Mesenchymal stem cell (in vitro differentiated cells and primary cell): ENCODE measurements around the gene SBNO2.
A peak's percentile ranks its signal among the peaks of the same experiment; 100 is the strongest.

Experiments
- DNase-seq: peaks from one replicate; pipeline ENCODE4 v3.0.0-alpha.2; 2013
- H2AFZ ChIP-seq: one replicate; pipeline ENCODE4 v1.6.1; 2013; ENCODE audit warnings: low read depth, mild to moderate bottlenecking, control low read depth, inconsistent platforms, low read length, moderate library complexity
- H2AK5ac ChIP-seq: 2 replicates; pipeline ENCODE4 v1.6.1; 2013; ENCODE audit warnings: low read length, moderate library complexity, mild to moderate bottlenecking, inconsistent platforms; ENCODE audit not compliant: severe bottlenecking
- H2BK120ac ChIP-seq: one replicate; pipeline ENCODE4 v1.6.1; 2013; ENCODE audit warnings: low read depth, mild to moderate bottlenecking, inconsistent platforms, low read length, moderate library complexity
- H2BK12ac ChIP-seq, 2 experiments: one replicate each; pipeline ENCODE4 v1.6.1; 2013; ENCODE audit warnings: inconsistent platforms in 2 of 2, low read length in 2 of 2, mild to moderate bottlenecking in 2 of 2, moderate library complexity in 2 of 2, control low read depth in 1 of 2
- H2BK15ac ChIP-seq: one replicate; pipeline ENCODE4 v1.6.1; 2013; ENCODE audit warnings: mild to moderate bottlenecking, low read depth, inconsistent platforms; ENCODE audit not compliant: poor library complexity, severe bottlenecking
- H2BK5ac ChIP-seq: 2 replicates; pipeline ENCODE4 v1.6.1; 2013; ENCODE audit warnings: low read depth, mild to moderate bottlenecking, low read length, control low read depth, inconsistent platforms; ENCODE audit not compliant: poor library complexity, severe bottlenecking
- H3K14ac ChIP-seq, 2 experiments: one replicate each; pipeline ENCODE4 v1.6.1; 2013; ENCODE audit warnings: inconsistent platforms in 2 of 2, low read length in 2 of 2, control low read depth in 1 of 2, mild to moderate bottlenecking in 1 of 2, moderate library complexity in 1 of 2
- H3K18ac ChIP-seq, 2 experiments: one replicate each; pipeline ENCODE4 v1.6.1; 2013; ENCODE audit warnings: inconsistent platforms in 2 of 2, low read length in 2 of 2, control low read depth in 1 of 2, low read depth in 1 of 2, mild to moderate bottlenecking in 1 of 2
- H3K23ac ChIP-seq, 2 experiments: one replicate each; pipeline ENCODE4 v1.6.1; 2013; ENCODE audit warnings: inconsistent platforms in 2 of 2, low read length in 2 of 2, mild to moderate bottlenecking in 2 of 2, moderate library complexity in 2 of 2, control low read depth in 1 of 2
- H3K27ac ChIP-seq: 2 replicates; pipeline ENCODE4 v1.5.1; 2013; ENCODE audit warnings: mild to moderate bottlenecking, moderate library complexity, low read length, control low read depth, inconsistent platforms; ENCODE audit not compliant: poor library complexity, severe bottlenecking
- H3K27me3 ChIP-seq, 2 experiments: 2 replicates each; pipeline versions ENCODE4 v1.6.1 to v1.7.0; 2013; ENCODE audit warnings: low read length in 2 of 2, mild to moderate bottlenecking in 2 of 2, moderate library complexity in 2 of 2, control low read depth in 1 of 2, inconsistent platforms in 1 of 2; ENCODE audit not compliant: control insufficient read depth in 1 of 2, insufficient read depth in 1 of 2
- H3K36me3 ChIP-seq, 2 experiments: 2 replicates each; pipeline versions ENCODE4 v1.6.1 to v1.7.0; 2013; ENCODE audit warnings: low read length in 2 of 2, control low read depth in 1 of 2, inconsistent platforms in 1 of 2, low read depth in 1 of 2, mild to moderate bottlenecking in 1 of 2; ENCODE audit not compliant: insufficient read depth in 2 of 2, control insufficient read depth in 1 of 2
- H3K4ac ChIP-seq, 2 experiments: one replicate each; pipeline ENCODE4 v1.6.1; 2013; ENCODE audit warnings: inconsistent platforms in 2 of 2, low read length in 2 of 2, mild to moderate bottlenecking in 2 of 2, moderate library complexity in 2 of 2, control low read depth in 1 of 2, low read depth in 1 of 2
- H3K4me1 ChIP-seq: 2 replicates; pipeline ENCODE4 v1.6.1; 2013; ENCODE audit warnings: low read depth, low read length, control low read depth; ENCODE audit not compliant: control insufficient read depth, insufficient read depth
- H3K4me2 ChIP-seq: 2 replicates; pipeline ENCODE4 v1.6.1; 2013; ENCODE audit warnings: low read length, mild to moderate bottlenecking, inconsistent platforms; ENCODE audit not compliant: poor library complexity, severe bottlenecking
- H3K4me3 ChIP-seq, 2 experiments: 2 replicates each; pipeline versions ENCODE4 v1.5.1 to v1.7.0; 2013; ENCODE audit warnings: low read length in 2 of 2, mild to moderate bottlenecking in 2 of 2, control low read depth in 1 of 2, low read depth in 1 of 2; ENCODE audit not compliant: insufficient read depth in 1 of 2
- H3K79me1 ChIP-seq: replicated peaks from 2 replicates; pipeline ENCODE4 v1.6.1; 2013; ENCODE audit warnings: mild to moderate bottlenecking, control low read depth, low read length, inconsistent platforms; ENCODE audit not compliant: poor library complexity, severe bottlenecking
- H3K9ac ChIP-seq: 2 replicates; pipeline ENCODE4 v1.7.0; 2013; ENCODE audit warnings: mild to moderate bottlenecking, low read length, moderate library complexity
- H3K9me3 ChIP-seq: 2 replicates; pipeline ENCODE4 v1.7.0; 2013; ENCODE audit warnings: mild to moderate bottlenecking, low read length; ENCODE audit not compliant: control insufficient read depth
- H4K8ac ChIP-seq: one replicate; pipeline ENCODE4 v1.6.1; 2013; ENCODE audit warnings: inconsistent platforms, mild to moderate bottlenecking, low read length, moderate library complexity
- H4K91ac ChIP-seq: one replicate; pipeline ENCODE4 v1.6.1; 2013; ENCODE audit warnings: mild to moderate bottlenecking, low read length, inconsistent platforms
- WGBS: methylation state at CpG from one replicate; pipeline ENCODE4 v1.1.7; 2013; ENCODE audit warnings: mixed read lengths; 5-methylcytosine and 5-hydroxymethylcytosine counted together

SBNO2 gene

DNA sequence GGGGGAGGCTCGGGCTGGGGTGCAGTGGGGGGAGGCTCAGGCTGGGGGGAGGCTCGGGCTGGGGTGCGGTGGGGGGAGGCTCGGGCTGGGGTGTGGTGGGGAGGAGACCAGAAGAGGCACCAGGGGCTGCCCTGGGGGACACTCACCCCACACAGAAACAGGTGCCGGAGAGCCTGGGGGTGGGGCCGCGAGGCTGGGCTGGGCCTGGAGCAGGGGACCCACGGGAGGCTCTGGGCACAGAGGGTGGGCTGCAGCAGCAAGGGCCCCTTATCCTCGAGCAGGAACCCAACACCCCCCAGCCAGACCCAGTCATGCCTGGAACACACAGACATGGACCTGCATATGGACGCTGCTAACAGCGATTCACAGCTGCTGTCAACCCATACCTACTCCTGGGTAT is 35.9 kb downstream of the SBNO2 start:
- H3K4me3 ChIP-seq, result no peak overlapping the region
- H3K9ac ChIP-seq, result no peak overlapping the region
- no peak overlapping the region for H2BK12ac ChIP-seq
- peaks cover 20% of the 10 kb centered on the region for H3K4me1 ChIP-seq
- no peak overlapping the region for H3K18ac ChIP-seq
- DNase-seq, result no peak
- no peak overlapping the region for H2BK120ac ChIP-seq
- H2BK5ac ChIP-seq, result no peak overlapping the region
- H3K27ac ChIP-seq, result no peak overlapping the region
- peaks cover 51 to 82% of the 10 kb centered on the region in 2 experiments for H3K36me3 ChIP-seq
- no peak overlapping the region for H2AFZ ChIP-seq
- H4K91ac ChIP-seq, result no peak overlapping the region
- no peak overlapping the region for H3K14ac ChIP-seq
- H3K4ac ChIP-seq, result no peak overlapping the region
- 95% methylated on average over 7 of the region's 11 CpGs for WGBS
- no peak overlapping the region for H3K4me2 ChIP-seq
- H3K9me3 ChIP-seq, result no peaks in the 10 kb centered on the region
- H4K8ac ChIP-seq, result no peak overlapping the region
- H2BK15ac ChIP-seq, result no peak overlapping the region
- no peaks in the 10 kb centered on the region for H3K27me3 ChIP-seq
- H2AK5ac ChIP-seq, result no peak overlapping the region
- H3K23ac ChIP-seq, result no peak overlapping the region
- peaks cover 36% of the 10 kb centered on the region for H3K79me1 ChIP-seq

DNA sequence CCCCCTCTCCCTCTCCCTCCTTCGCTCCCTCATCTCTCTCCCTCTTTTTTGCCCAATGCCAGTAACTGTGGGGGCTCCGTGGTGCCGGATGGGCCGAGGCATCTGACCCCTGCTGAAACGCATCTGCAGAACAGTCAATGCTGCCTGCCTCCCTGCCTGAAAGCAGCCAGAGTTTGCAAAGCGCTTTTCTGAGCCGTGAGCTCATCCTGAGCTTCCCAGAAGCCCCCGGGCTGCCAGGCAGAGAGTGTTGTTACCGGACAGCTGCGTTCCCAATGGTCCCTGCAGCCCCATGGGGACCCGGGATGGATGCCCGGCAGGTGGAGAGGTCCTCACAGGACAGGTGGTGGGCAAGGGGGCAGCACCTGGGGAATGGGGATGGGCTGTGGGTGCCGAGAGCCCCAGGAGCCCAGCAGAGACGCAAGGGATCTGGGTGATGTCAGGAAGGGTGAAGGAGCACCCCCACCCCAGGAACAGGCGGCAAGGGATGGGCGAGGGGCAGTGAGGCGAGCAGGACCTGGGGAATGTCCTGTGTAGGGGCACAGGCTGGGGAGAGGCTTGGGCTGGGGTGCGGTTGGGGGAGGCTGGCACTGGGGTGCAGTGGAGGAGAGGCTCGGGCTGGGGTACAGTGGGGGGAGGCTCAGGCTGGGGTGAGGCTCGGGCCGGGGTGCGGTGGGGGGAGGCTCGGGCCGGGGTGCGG is 37.3 kb downstream of the SBNO2 start:
- H3K27me3 ChIP-seq, result no peaks in the 10 kb centered on the region
- H2AK5ac ChIP-seq, result no peak overlapping the region
- H3K23ac ChIP-seq, result no peak overlapping the region
- H3K4me2 ChIP-seq, result no peak overlapping the region
- no peak overlapping the region for H2AFZ ChIP-seq
- no peak overlapping the region for H3K4ac ChIP-seq
- H2BK5ac ChIP-seq, result no peak overlapping the region
- peaks cover 31% of the 10 kb centered on the region for H3K79me1 ChIP-seq
- no peak overlapping the region for H4K91ac ChIP-seq
- H3K14ac ChIP-seq, result no peak overlapping the region
- H4K8ac ChIP-seq, result no peak overlapping the region
- H2BK15ac ChIP-seq, result no peak overlapping the region
- H3K18ac ChIP-seq, result no peak overlapping the region
- H3K9ac ChIP-seq, result no peak overlapping the region
- no peak overlapping the region for H3K27ac ChIP-seq
- H3K9me3 ChIP-seq, result no peaks in the 10 kb centered on the region
- H3K4me3 ChIP-seq, result no peak overlapping the region
- peaks cover 30% of the 10 kb centered on the region for H3K4me1 ChIP-seq
- DNase-seq, result no peak
- 85% methylated on average over 19 of the region's 25 CpGs for WGBS
- H2BK12ac ChIP-seq, result no peak overlapping the region
- H2BK120ac ChIP-seq, result no peak overlapping the region
- peaks cover 41 to 72% of the 10 kb centered on the region in 2 experiments for H3K36me3 ChIP-seq

- Histone ChIP-seq H3K36me3 (peaks cover 38 to 67% of the 10 kb centered on the region in 2 experiments), H3K14ac (no peak overlapping the region), H2BK15ac (no peak overlapping the region), H3K9ac (no peak overlapping the region), H3K27ac (no peak overlapping the region), H3K18ac (no peak overlapping the region), H3K27me3 (no peaks in the 10 kb centered on the region), H3K4ac (no peak overlapping the region), H3K9me3 (no peaks in the 10 kb centered on the region), H2BK5ac (no peak overlapping the region), H2AK5ac (no peak overlapping the region), H3K23ac (no peak overlapping the region), H3K4me3 (no peak overlapping the region), H4K91ac (no peak overlapping the region), H3K79me1 (peaks cover 28% of the 10 kb centered on the region), H2BK12ac (no peak overlapping the region), H3K4me2 (no peak overlapping the region), H4K8ac (no peak overlapping the region), H3K4me1 (peaks cover 34% of the 10 kb centered on the region), H2BK120ac (no peak overlapping the region), H2AFZ (no peak overlapping the region)
- DNase-seq, result no peak
- WGBS, result 93% methylated on average over 12 of the region's 12 CpGs
These were observed 37.9 kb downstream of the SBNO2 start for GRCh38 chr19:1136201-1136600.

DNA sequence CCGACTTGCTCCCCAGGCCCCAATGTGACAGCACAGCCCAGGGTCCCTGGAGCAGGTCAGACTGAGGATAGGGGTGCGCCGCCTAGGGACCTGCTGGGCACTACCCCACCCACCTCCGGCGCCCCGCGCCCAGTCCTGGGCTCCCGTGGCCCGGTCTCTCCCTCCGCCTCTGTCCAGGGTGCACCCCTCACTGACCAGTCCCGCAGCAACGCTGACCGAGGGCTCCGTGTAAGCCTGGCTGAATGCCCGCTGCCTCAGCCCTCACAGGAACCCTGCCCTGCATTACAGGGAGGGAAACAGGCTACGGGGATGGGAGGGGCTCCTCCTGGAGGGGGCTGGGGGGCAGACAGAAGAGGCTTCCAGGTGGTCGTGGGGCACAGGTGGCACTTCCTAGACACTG is 38.6 kb downstream of the SBNO2 start:
- H2AFZ ChIP-seq, result no peak overlapping the region
- 97% methylated on average over 17 of the region's 17 CpGs for WGBS

More for the DNA sequence above, 38.6 kb downstream of the SBNO2 start:
- no peak overlapping the region for H4K91ac ChIP-seq
- no peak overlapping the region for H2BK120ac ChIP-seq
- H3K14ac ChIP-seq, result no peak overlapping the region
- no peak overlapping the region for H3K27ac ChIP-seq
- no peak overlapping the region for H3K4me3 ChIP-seq
- H3K4me2 ChIP-seq, result no peak overlapping the region
- H2BK15ac ChIP-seq, result no peak overlapping the region
- H2BK12ac ChIP-seq, result peak overlapping the region in 1 of 2 experiments; percentile 29
- H3K36me3 ChIP-seq, result peaks cover 34 to 63% of the 10 kb centered on the region in 2 experiments
- peaks cover 26% of the 10 kb centered on the region for H3K79me1 ChIP-seq
- no peak overlapping the region for H3K23ac ChIP-seq
- H3K4ac ChIP-seq, result no peak overlapping the region
- no peak for DNase-seq
- H2BK5ac ChIP-seq, result no peak overlapping the region
- no peaks in the 10 kb centered on the region for H3K27me3 ChIP-seq
- H3K9me3 ChIP-seq, result no peaks in the 10 kb centered on the region
- peaks cover 40% of the 10 kb centered on the region for H3K4me1 ChIP-seq
- H4K8ac ChIP-seq, result no peak overlapping the region
- no peak overlapping the region for H3K18ac ChIP-seq
- H2AK5ac ChIP-seq, result no peak overlapping the region
- H3K9ac ChIP-seq, result no peak overlapping the region
